B cell (primary cell): ENCODE measurements around the gene BABAM1. TPM values are rescaled to one million over a fixed set of nuclear protein-coding genes. Genes with fewer than 3 reads are reported as not detected.
A peak's percentile ranks its signal among the peaks of the same experiment; 100 is the strongest.

Experiments used
- ATAC-seq: fragments of 200-7000 bp; cut with Tn5 transposase; one replicate; pipeline ENCODE4 v1.10.0; 2021; ENCODE audit warnings: low read depth, mild to moderate bottlenecking, moderate number of reproducible peaks, moderate library complexity
- CTCF ChIA-PET: fragments of 350-600 bp; sonication (Branson Sonifier 250); formaldehyde crosslinking; loops from one replicate; lab custom pipeline; 2021; ENCODE audit warnings: antibody characterized with exemption, inconsistent platforms; lab: Charles Lee
- POLR2A ChIA-PET: fragments of 350-600 bp; sonication (Branson Sonifier 250); formaldehyde crosslinking; loops from one replicate; lab custom pipeline; 2021; ENCODE audit warnings: antibody characterized with exemption; lab: Charles Lee
- DNase-seq: peaks from one replicate; pipeline ENCODE4 v3.0.0; 2013
- H2AFZ ChIP-seq: 2 replicates; pipeline ENCODE4 v1.6.1; 2012; ENCODE audit warnings: mild to moderate bottlenecking, low read depth, low read length; ENCODE audit not compliant: insufficient read depth, poor library complexity, severe bottlenecking
- H3K27ac ChIP-seq, 2 donors: 1 replicate in 1 of 2; 2 replicates in 1 of 2; pipeline ENCODE4 v1.5.1; 2012 to 2013; ENCODE audit warnings: low read length in 2 of 2, mild to moderate bottlenecking in 2 of 2, moderate library complexity in 1 of 2
- H3K27me3 ChIP-seq, 4 experiments: fragments of 200-600 bp in 1 of 4; sonication (generic) in 1 of 4; replicated peaks in 1 of 4; 1 replicate in 2 of 4; 2 replicates in 2 of 4; pipeline versions ENCODE4 v1.6.1 to v1.7.0; 2013 to 2016; ENCODE audit warnings: low read length in 3 of 4, mild to moderate bottlenecking in 2 of 4, mixed read lengths in 1 of 4, moderate library complexity in 1 of 4; ENCODE audit not compliant: insufficient read depth in 4 of 4, control insufficient read depth in 3 of 4; ENCODE audit errors: control extremely low read depth in 1 of 4
- H3K36me3 ChIP-seq, 2 experiments: replicated peaks in 1 of 2; 1 replicate in 1 of 2; 2 replicates in 1 of 2; pipeline versions ENCODE4 v1.6.1 to v1.7.1; 2013; ENCODE audit warnings: low read length in 1 of 2; ENCODE audit not compliant: insufficient read depth in 2 of 2, control insufficient read depth in 1 of 2; ENCODE audit errors: control extremely low read depth in 1 of 2, extremely low read depth in 1 of 2
- H3K4me1 ChIP-seq, 2 donors: fragments of 200-600 bp in 1 of 2; sonication (generic) in 1 of 2; 1 replicate in 1 of 2; 2 replicates in 1 of 2; pipeline versions ENCODE4 v1.5.1 to v1.6.1; 2013 to 2017; ENCODE audit warnings: low read length in 2 of 2; ENCODE audit not compliant: control insufficient read depth in 2 of 2, insufficient read depth in 2 of 2
- H3K4me2 ChIP-seq: replicated peaks from 2 replicates; pipeline ENCODE3; 2012; ENCODE audit warnings: mild to moderate bottlenecking, low read depth, low read length; ENCODE audit not compliant: poor library complexity, severe bottlenecking
- H3K4me3 ChIP-seq, 5 experiments: fragments of 200-600 bp in 1 of 5; sonication (generic) in 1 of 5; 1 replicate in 3 of 5; 2 replicates in 2 of 5; pipeline versions ENCODE4 v1.5.1 to v1.7.0; 2011 to 2016; ENCODE audit warnings: low read length in 4 of 5, mild to moderate bottlenecking in 4 of 5, low read depth in 2 of 5, control low read depth in 1 of 5, moderate library complexity in 1 of 5; ENCODE audit not compliant: insufficient read depth in 1 of 5; ENCODE audit errors: control extremely low read depth in 1 of 5, extremely low read depth in 1 of 5
- H3K79me2 ChIP-seq: fragments of 200-600 bp; sonication (generic); one replicate; pipeline ENCODE4 v1.6.0; 2016; ENCODE audit warnings: low read length; ENCODE audit not compliant: control insufficient read depth, insufficient read depth
- H3K9ac ChIP-seq: fragments of 200-600 bp; sonication (generic); 2 replicates; pipeline ENCODE4 v1.6.1; 2017; ENCODE audit warnings: mild to moderate bottlenecking, low read length, moderate library complexity
- H3K9me3 ChIP-seq, 3 donors: one replicate each; pipeline versions ENCODE4 v1.6.1 to v1.7.1; 2013; ENCODE audit warnings: low read length in 2 of 3; ENCODE audit not compliant: control insufficient read depth in 2 of 3, insufficient read depth in 1 of 3; ENCODE audit errors: control extremely low read depth in 1 of 3
- H4K20me1 ChIP-seq: 2 replicates; pipeline ENCODE4 v1.6.0; 2012; ENCODE audit warnings: mild to moderate bottlenecking, low read length; ENCODE audit not compliant: insufficient read depth, control insufficient read depth, poor library complexity, severe bottlenecking
- H3K27ac Mint-ChIP-seq: one replicate; pipeline ENCODE4 v1.8.0; 2021; ENCODE audit warnings: mixed read lengths
- H3K27me3 Mint-ChIP-seq: one replicate; pipeline ENCODE4 v1.8.0; 2021; ENCODE audit warnings: mixed read lengths
- H3K4me1 Mint-ChIP-seq: one replicate; pipeline ENCODE4 v1.8.0; 2021; ENCODE audit warnings: mixed read lengths
- H3K4me3 Mint-ChIP-seq: one replicate; pipeline ENCODE4 v1.8.0; 2021; ENCODE audit warnings: mixed read lengths
- H3K9me3 Mint-ChIP-seq: one replicate; pipeline ENCODE4 v1.8.0; 2022; ENCODE audit warnings: mixed read lengths; ENCODE audit not compliant: insufficient read depth
- EZH2 ChIP-seq: IDR thresholded peaks from 2 replicates; pipeline ENCODE4 v1.6.1; 2012; ENCODE audit warnings: borderline replicate concordance, low read depth, mild to moderate bottlenecking, moderate library complexity, low read length; ENCODE audit not compliant: insufficient read depth, poor library complexity, severe bottlenecking
- WGBS: methylation state at CpG from one replicate; pipeline ENCODE4 v1.1.5; 2013; ENCODE audit warnings: missing lambda C conversion rate; ENCODE audit not compliant: insufficient coverage; 5-methylcytosine and 5-hydroxymethylcytosine counted together
- intact Hi-C: fragments of 100-400 bp; cut with micrococcal nuclease; formaldehyde crosslinking; loops from one replicate; pipeline ENCODE4 v1.10.0; 2022
- polyA plus RNA-seq: library from polyadenylated mRNA; depleted of rRNA; stranded (reverse); fragments of >200 nt; gene quantifications from 2 replicates; pipeline ENCODE4 v1.2.3, GENCODE V29; 2012
- total RNA-seq, 2 donors: library from RNA; stranded (reverse); fragments of 120-200 nt in 1 of 2; gene quantifications; 1 replicate in 1 of 2; 2 replicates in 1 of 2; pipeline versions ENCODE4 v1.2.3 to v1.2.4, GENCODE V29; 2013 to 2022
- TF ChIP-seq, protein P1 (sequence below): fragments of 200-600 bp; IDR thresholded peaks from one replicate; pipeline ENCODE4 v1.8.0; 2022; ENCODE audit warnings: antibody characterized with exemption, mild to moderate bottlenecking

The BABAM1 gene
- total and polyA plus RNA-seq, 2 donors (not counting 1 experiment from before 2014, with no cell fraction given) = 105 to 129 TPM

DNA sequence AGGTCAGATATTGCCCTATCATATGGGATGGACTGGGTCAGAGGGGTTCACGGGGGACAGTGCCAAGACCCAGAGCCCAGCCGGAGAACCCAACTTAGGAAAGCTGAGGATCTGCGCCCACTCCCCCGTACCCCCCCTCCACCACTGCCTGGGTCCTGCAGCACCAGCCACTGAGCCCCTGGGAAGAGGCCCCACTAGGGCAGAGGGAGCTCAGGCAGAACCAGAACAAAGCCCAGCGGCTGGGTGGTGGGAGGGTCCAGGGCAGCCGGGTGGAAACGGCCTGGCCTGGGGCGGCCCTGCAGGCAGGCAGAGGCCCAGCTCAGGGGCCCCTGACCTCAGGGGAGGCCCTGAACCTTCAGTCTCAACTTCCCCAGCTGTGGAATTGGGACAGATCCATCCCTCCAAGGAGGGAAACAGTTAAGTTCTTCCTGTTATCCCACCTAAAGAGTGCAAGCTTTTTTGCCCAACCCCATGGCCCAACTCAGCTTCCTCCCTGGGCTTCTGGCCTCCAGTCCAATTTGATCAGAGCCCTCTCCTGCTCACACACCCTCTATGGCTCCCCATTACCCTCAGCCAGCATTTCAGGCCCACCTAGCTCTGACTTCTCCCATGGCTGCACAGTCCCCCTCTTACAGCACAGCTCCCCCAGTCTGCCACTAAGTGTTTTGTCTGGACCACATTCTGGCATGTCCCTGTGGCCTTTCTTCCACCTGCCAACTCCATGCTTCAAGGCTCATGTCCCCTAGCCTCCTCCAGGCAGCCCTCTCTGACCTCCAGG lies 24.6 kb upstream of the BABAM1 start:
- ATAC-seq (no peak), DNase-seq (peak; percentile 23)
- peak overlapping the region in 1 of 2 donors; percentile 2 for H3K27ac ChIP-seq
- intact Hi-C loops = no loop called here
- no peaks in the 10 kb centered on the region for H3K27me3 ChIP-seq
- no peak overlapping the region for H3K9ac ChIP-seq
- peaks cover 0 to 2% (median 0%) of the 10 kb centered on the region in 3 donors for H3K9me3 ChIP-seq
- H3K79me2 ChIP-seq = no peaks in the 10 kb centered on the region
- H3K27ac Mint-ChIP-seq = peak overlapping the region; percentile 67
- H3K4me1 Mint-ChIP-seq = peaks cover 25% of the 10 kb centered on the region
- no peaks in the 10 kb centered on the region for H3K27me3 Mint-ChIP-seq
- TF ChIP-seq, protein P1, sequence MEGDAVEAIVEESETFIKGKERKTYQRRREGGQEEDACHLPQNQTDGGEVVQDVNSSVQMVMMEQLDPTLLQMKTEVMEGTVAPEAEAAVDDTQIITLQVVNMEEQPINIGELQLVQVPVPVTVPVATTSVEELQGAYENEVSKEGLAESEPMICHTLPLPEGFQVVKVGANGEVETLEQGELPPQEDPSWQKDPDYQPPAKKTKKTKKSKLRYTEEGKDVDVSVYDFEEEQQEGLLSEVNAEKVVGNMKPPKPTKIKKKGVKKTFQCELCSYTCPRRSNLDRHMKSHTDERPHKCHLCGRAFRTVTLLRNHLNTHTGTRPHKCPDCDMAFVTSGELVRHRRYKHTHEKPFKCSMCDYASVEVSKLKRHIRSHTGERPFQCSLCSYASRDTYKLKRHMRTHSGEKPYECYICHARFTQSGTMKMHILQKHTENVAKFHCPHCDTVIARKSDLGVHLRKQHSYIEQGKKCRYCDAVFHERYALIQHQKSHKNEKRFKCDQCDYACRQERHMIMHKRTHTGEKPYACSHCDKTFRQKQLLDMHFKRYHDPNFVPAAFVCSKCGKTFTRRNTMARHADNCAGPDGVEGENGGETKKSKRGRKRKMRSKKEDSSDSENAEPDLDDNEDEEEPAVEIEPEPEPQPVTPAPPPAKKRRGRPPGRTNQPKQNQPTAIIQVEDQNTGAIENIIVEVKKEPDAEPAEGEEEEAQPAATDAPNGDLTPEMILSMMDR = no peak
- no peak for TF ChIP-seq EZH2
- H4K20me1 ChIP-seq = no peaks in the 10 kb centered on the region
- peak overlapping the region; percentile 14 for H3K4me3 Mint-ChIP-seq
- H2AFZ ChIP-seq = no peak overlapping the region
- H3K4me2 ChIP-seq = no peak overlapping the region
- H3K4me1 ChIP-seq = peaks cover 5 to 29% of the 10 kb centered on the region in 2 donors
- ChIA-PET POLR2A (interaction anchor here (0.6 to 3.1 kb wide), 3 partner anchors 16 to 27 kb away, joined by 4 to 13 read pairs (median 6); partner anchors contain the start of genes OCEL1 and USE1), CTCF (interaction anchor here (0.6 to 1.1 kb wide), 6 partner anchors 19 to 175 kb away, joined by 3 to 6 read pairs (median 4); partner anchors contain the start of genes BABAM1 and USE1)
- no peaks in the 10 kb centered on the region for H3K9me3 Mint-ChIP-seq
- H3K4me3 ChIP-seq = no peak overlapping the region
- 18% methylated on average over 4 of the region's 8 CpGs for WGBS
- no peaks in the 10 kb centered on the region for H3K36me3 ChIP-seq
